ENCODE results near the gene CCDC8.
"Not testable (repeated sequence)": the region's sequence is repeated elsewhere in the genome, so short reads cannot be mapped to it uniquely, and the experiment has no call there.

Gene CCDC8

DNA sequence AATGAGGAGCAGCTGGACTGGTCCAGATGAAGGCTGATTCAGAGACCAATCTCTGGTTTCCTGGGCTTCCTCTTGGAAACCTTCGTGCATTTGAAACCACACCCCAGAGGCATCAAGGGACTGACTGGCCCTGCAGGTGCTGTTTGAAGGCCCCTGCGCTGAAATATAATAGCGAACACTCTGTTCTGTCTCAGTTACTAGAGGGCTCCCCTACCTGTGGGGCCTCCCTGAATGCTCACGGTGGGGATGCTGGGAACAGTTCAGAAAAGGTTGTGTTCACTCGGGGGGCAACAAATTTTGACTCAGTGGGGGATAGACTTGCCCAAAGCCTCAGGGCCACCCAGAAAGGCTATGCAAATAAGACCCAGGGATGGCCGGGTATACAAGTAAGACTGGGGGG is 6.4 kb downstream of the CCDC8 start:
- in situ Hi-C loops (cut with HindIII; ENCODE audit: low sequenced_read_pairs) = no loop called here

DNA sequence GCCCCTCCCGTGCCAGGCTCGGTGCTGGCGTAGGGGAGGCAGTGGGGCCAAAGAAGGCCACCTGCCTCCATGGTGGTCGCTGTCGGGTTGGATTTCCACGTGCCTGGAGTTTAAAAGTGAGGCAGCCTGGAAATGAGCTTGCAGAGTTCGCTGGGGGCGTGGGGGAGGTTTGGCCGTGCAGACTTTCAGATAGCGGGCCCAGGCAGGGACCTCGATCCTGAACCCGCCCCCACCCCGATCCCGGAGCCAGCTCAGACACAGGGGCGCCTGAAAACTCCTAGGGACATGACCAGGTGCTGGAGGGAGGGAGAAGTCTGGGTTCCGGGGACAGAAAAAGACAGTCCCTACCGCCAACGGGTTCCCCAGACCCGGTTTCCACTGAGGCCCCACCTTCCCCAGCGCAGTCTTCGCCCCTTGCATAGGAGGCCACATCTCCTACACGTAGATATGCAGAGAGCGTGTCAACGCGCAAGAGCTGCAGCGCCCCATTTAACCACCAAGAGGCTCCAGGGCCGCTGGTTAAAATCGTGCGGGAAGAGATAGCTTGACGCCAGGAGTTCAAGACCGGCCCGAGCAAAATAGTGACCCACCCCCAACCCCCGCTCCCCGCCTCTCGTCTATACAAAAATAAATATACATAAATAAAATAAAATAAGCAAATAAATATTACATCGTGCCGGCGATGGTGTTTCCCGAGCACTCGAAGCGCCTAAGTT is 8.5 kb downstream of the CCDC8 start:
- in situ Hi-C loops (cut with HindIII; ENCODE audit: low sequenced_read_pairs) = no loop called here

DNA sequence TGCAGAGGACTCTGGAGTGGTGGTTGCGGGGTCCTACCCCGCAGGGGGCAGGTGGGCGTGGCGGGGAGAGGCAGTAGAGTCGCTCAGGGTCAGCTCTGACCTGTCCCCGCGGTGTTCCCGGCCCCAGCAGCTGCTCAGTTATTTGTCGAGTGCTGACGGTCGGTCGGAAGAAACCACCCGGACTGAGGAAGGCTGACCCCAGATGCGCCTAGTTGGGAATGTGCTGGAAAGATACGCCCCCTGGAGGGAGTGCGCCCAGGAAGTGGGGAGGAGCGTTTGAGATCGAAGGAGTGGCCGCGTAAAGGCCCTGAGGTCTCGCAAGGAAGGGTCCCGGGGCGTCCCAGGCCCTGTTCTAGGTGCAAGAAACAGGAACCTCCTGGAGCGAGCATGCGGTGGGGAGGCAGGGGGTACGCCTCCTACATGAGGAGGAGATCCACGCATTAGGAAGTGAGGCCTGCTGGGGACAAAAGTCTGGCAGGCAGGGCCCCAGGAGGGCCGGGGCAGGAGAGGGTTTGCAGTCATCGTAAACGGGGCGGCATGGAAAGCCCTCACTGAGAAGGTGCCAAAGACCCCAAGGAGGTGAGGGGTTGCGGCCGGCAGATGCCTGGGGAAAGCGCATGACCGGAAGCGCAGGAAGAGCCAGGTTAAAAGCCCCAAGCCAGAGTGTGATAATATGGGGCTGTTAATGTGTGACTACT is 9.2 kb downstream of the CCDC8 start:
- in situ Hi-C loops (cut with HindIII; ENCODE audit: low sequenced_read_pairs) = no loop called here

DNA sequence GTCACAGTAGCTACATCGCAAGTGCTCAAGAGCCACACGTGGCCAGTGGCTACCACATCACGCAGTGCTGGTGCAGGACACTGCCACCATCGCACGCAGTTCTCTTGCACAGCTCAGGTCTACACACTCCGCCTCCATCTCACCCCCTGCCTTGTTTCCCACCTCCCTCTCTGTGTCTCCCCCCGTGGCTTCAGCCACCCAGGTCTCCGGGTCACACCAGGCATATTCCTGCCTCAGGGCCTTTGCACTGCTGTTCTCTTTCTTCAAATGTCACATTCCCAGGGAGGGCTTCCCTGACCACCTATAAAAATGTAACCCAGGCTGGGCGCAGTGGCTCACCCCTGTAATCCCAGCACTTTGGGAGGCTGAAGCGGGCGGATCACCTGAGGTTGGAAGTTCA is 10.6 kb downstream of the CCDC8 start:
- in situ Hi-C loops (cut with HindIII; ENCODE audit: low sequenced_read_pairs) = no loop called here

DNA sequence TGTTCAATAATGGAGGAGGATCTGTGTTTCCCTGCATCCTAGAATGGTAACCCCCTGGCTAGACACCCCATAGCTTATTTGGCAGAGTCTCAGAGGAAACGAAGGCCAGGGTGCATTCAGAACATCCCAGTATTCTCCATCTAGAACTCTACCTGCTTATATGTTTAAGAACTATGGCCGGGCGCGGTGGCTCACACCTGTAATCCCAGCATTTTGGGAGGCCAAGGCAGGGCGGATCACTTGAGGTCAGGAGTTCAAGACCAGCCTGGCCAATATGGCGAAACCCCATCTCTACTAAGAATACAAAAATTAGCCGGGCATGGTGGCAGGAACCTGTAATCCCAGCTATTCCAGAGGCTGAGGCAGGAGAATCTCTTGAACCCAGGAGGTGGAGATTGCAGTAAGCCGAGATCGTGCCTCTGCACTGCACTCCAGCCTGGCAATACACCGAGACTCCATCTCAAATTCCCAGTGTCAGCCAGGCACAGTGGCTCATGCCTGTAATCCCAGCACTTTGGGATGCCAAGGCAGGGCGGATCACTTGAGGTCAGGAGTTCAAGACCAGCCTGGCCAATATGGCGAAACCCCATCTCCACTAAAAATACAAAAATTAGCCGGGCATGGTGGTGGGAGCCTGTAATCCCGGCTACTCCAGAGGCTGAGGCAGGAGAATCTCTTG is 15.4 kb downstream of the CCDC8 start:
- in situ Hi-C loops (cut with HindIII; ENCODE audit: low sequenced_read_pairs) = not testable (repeated sequence)

DNA sequence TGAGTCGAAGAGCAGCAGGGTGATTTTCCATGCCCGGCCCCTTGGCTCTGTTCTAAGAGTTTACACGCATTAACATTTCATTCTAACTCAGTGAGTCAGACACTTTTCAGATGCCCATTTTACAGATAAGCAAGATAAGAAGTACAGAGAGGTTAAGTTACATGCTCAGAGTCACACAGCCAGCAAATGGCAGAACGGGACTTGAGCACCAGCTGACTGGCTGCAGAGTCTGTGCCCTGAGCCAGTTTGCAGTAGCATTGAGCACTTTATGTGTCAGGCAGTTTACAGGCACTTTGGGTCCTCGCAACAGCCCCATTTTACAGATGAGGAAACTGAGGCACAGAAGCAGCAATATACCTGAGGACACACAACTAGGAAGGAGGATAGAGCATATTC is 19.0 kb downstream of the CCDC8 start:
- in situ Hi-C loops (cut with HindIII; ENCODE audit: low sequenced_read_pairs) = no loop called here

DNA sequence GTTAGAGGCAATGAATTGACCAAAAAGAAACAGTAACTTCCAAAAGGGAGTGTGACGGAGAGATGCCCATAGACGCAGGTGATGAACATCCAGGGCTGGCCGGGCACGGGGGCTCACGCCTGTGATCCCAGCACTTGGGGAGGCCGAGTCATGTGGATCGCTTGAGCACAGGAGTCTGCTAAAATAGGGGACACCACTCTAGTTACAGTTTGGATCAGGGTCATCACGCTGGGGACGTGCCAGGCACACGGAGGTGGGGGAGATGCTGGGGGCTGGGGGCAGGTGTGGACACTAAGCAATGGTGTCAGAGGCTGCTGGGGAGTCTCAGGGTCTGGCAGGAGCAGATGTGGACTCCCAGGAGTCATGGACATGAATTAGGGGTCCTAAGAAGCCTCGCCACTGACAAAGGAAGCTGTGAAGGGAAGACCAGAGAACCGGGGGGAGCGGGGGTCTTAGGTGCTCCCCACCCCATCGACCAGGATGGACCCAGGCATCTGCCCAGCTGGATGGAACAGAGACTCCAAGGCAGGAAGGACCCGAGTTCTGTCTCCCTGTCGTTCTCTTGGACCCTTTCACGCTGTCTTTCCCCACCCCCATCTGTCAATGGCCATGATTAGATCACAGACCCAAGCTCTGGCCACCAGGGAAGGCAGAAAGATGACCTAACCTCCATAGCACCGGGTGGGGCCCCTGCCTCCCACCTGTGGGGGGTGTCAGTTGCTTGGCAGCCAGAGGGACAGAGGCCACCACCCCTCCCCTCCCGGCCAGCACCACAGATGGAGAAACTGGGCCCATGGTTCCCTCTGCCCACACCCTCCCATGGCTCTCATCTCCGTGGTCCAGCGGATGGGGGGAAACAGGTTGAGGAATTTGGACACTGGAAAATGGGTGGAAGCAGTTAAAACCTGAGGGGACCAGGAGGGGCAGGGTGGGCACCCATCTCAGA is 19.6 kb downstream of the CCDC8 start:
- in situ Hi-C loops (cut with HindIII; ENCODE audit: low sequenced_read_pairs) = no loop called here

DNA sequence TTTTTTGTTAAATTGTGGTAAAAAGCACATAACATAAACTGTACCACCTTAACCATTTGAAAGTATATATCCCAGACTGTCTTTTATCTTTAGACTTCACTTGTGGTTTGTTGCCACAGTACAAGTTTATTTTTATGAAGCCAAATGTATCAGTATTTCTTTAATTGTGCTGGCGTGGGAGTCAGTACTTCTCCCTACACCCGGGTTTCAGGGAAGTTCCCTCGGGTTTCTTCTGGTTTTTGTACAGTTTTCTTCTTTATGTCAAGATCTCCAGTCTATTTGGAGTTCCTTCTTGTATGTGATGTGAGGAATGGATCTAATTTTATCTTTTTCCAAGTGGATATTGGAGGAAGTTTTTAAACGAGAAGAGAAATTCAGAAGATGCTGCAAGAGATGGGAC is 20.5 kb downstream of the CCDC8 start:
- in situ Hi-C loops (cut with HindIII; ENCODE audit: low sequenced_read_pairs) = no loop called here

DNA sequence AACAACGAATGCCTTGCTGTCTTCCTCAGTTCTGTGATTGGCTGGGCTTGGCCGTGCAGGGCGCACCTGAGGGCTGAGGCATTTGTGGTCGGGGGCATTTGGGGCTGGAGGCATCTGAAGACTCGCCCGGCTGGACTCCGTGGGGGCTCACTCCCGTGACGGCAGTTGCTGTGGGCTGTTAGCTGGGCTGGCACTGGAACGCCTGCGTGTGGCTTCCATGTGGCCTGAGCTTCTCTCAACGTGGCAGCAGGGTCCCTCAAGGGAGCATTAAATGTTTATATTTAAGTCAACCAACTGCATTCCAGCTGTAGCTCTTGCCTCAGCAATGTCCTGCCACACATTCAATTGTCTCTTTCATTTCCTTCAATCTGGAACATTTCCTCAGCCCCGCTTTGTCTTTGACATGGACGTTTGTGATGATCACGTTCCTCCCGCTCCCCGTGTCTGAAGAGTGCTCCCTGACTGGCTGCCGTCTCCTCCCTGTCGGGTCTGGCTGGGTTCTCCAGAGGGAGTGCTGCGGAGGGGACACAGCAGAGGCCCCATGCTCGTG is 21.0 kb downstream of the CCDC8 start:
- in situ Hi-C loops (cut with HindIII; ENCODE audit: low sequenced_read_pairs) = no loop called here

DNA sequence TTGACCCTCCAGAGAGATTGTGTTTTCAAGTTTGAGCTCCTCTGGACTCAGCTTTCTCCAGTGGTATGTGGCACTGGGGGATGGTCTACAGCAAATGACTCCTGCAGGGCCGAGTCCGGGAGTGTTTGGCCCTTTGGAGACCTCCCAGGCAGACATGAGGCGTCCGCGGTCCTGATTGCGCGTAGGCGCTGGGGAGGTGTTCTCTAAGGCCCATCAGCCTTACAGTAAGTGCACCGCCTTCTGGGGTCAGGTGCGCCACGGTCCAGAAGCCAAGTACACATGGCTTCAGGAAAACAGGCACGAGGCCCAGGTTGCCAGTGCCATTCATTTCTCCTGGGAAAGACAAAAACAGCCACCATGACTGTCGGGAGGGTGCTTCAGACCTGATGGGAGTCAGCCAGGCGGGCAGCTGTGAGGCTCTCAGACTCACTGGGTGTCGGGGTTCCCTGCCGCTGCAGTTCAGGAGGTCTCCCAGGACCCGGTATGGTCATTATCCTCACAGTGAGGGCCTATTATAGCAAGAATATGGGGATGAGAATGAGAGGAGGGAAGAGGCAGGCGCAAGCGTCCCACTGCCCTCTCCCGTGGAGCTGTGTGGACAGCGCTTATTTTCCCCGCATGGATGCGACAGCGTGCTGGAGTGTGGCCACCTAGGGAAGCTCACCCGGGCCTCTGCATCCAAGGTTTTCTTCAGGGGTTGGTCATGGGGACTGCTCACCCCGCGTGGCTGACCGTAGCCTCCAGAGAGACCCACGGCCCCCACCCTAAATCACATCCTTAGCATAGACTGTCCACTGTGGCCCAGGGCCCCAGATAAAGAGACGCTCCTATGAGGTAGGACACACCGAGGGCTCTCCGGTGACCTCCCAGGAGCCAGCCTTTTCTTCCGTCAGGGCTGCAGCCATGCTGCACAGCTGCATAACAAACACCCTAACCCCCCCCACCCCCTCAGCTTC is 21.8 kb downstream of the CCDC8 start:
- in situ Hi-C loops (cut with HindIII; ENCODE audit: low sequenced_read_pairs) = no loop called here

DNA sequence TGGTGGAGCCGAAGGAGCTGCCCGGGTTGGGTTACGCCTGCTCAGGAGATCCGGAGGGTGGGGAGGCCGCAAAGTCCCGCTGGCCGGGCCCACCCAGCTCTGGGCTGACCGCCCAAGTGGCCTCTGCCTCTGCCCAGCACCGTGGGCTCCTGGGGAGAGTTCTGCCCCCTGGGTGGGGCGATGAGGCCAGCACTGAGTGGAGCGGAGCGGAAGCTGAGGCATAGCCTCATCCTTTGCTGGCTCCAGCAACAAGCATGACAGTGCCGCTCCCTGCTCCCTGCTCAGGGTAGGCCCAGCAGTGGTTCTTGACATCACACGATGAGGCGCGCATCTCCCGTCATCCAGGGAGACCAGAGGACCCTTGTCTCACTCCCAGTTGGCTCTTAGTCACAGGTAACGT is 22.5 kb downstream of the CCDC8 start:
- in situ Hi-C loops (cut with HindIII; ENCODE audit: low sequenced_read_pairs) = no loop called here

DNA sequence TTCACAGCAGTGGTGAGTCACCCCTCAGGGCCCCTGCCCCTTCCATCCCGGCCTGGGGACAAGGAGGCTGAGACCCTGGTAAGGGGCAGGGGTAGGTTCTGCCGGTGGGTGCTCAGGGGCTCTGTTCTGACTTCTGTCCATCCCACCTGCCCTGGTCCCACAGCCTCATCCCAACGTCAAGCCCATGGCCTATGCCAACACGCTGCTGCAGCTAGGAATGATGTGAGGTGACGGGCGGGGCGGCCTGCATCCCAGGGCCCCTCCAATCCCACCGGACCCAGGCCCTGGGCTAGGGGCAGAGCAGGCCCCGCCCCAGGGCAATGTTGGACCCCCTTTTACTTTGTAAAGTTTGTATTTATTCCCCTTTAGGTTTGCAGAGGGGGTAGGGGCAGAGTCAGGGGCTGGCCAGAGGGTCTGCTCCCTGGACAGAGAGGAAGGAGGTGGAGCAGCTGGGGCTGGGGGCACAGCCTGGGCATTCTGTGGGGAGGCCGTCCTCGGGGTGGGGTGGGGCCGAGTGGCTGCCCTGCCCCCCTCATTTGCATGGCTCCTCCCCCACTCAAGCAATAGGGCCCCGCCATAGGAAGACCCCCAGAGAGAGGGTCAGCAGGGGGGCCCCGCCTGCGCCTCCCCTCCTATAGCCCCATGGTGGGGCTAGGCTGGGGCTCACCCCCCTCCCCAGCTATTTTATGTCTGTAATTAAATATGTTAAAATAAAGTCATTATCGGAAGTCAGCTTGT is 23.1 kb downstream of the CCDC8 start:
- in situ Hi-C loops (cut with HindIII; ENCODE audit: low sequenced_read_pairs) = no loop called here

DNA sequence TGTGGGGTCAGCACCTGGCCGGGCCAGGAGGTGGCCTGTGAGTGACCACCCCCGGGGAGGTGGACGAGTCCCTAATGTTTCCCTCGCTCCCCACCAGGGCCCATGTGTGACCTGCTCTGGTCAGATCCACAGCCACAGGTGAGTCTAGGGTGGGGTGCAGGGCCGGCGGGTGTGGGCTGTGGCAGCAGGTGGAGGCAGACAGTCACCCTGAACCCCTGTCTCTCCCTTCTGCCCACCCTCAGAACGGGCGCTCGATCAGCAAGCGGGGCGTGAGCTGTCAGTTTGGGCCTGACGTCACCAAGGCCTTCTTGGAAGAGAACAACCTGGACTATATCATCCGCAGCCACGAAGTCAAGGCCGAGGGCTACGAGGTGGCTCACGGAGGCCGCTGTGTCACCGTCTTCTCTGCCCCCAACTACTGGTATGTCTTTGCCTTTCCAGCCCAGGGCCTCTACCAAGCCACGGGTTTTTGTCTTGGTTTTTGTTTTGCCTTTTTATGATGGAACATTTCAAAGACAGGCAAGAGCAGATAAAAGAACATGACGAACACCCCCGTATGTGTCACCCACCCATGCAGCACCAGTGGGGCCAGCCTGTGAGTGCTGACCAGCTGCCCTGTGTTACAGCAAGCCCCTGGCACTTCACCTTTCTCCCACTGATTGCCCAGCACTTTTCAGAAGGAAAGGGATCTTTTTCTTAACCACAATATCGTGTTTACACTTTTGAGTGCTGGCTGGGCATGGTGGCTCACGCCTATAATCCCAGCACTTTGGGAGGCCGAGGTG is 24.9 kb downstream of the CCDC8 start:
- in situ Hi-C loops (cut with HindIII; ENCODE audit: low sequenced_read_pairs) = no loop called here

DNA sequence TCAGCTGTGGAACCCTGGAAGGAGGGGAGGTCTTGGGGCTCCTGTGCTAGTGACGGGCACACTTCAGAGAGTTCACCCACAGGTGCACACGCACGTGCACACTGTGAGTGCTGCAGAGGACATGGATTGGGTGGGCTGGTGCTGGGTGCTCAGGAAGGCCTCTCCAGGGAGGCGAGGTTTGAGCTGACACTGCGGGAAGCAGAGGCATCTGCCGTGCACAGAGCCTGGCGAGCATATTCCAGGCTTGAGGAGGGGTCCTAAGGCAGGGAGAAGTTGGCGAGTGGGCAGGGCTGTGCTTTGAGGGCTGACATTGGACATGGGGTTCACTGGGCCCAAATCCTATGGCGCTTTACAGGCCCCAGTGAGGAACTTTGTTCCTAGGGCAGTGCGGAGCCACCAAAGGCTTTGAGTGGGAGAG is 25.6 kb downstream of the CCDC8 start:
- in situ Hi-C loops (cut with HindIII; ENCODE audit: low sequenced_read_pairs) = no loop called here

DNA sequence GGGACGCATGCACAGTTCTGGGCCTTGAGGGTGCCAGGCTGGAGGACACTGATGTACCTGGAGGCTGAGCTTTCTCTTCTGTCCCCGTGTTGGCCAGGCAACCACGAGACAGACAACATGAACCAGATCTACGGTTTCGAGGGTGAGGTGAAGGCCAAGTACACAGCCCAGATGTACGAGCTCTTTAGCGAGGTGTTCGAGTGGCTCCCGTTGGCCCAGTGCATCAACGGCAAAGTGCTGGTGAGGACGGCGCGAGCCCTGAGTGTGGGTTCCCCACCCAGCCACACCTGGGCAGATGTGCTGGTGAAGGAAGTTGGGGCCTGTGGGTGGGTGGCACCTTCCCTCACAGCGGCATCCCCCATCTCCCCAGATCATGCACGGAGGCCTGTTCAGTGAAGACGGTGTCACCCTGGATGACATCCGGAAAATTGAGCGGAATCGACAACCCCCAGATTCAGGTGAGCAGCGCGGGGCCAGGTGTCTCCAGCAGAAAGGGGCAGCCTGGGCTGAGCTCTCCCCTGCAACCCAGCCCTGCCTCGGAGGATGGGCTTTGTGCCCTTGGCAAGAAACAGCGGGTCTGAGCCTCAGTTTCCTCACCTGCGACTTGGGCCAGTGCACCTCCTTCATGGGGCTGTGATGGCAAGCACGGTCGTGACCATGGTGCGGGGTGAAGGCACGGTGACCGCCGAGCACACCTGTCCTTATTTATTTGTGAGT is 26.2 kb downstream of the CCDC8 start:
- in situ Hi-C loops (cut with HindIII; ENCODE audit: low sequenced_read_pairs) = no loop called here

DNA sequence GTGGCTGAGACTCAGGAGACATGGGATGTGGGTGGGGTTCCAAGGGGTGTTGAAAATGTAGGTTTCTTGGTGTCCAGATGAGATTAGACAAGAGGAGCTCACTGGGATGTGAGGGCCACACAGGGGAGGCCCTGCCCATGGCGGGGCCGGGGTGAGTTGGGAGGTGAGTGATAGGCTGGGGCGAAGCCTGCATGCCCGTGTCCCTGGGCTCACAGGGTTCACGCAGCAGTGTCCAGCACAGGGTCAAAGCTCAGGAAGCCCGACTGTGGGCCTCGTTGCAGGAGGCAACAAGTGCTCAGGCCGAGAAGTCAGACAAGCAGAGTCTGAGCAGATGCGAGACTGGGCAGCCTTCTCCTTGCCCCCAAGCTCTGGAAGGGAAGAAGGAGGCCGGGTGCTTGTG is 27.2 kb downstream of the CCDC8 start:
- in situ Hi-C loops (cut with HindIII; ENCODE audit: low sequenced_read_pairs) = no loop called here

DNA sequence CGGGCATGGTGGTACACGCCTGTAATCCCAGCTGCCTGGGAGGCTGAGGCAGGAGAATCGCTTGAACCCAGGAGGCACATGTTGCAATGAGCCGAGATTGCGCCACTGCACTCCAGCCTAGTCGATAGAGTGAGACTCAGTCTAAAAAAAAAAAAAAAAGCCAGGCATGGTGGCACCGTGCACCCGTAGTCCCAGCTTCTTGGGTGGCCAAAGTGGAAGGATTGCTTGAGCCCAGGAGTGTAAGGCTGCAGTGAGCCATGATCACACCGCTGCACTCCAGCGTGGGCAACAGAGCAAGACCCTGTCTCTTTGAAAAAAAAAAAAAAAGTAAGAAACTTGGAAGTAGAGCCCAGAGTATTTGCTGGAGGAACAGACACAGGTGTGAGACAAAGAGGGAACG is 27.7 kb downstream of the CCDC8 start:
- in situ Hi-C loops (cut with HindIII; ENCODE audit: low sequenced_read_pairs) = no loop called here

DNA sequence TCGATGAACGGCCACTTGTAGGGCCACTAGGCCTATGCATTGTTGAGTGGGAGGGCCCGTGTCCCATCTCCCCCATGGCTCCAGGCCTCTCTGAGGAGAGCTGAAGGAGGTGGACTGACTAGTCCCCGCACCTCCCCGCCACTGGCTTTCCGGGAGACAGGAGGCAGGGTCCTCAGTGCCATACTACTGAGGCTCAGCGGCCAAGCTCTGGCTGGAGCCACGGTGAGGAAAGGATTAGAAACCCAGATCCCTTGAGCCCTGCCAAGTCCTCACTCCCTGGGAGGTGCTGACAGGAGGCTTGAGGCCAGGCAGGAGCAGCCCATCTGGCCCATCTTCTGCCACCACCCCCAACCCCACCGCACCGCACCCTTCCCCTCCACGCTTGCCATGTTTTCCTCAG is 29.0 kb downstream of the CCDC8 start:
- in situ Hi-C loops (cut with HindIII; ENCODE audit: low sequenced_read_pairs) = no loop called here

Measured in DLD1 (cell line).